ENCODE data around the gene CBLN4. TPM values are rescaled to one million over a fixed set of nuclear protein-coding genes. Genes with fewer than 3 reads are reported as not detected.

CBLN4 gene
- total and polyA plus RNA-seq, 9 of the 15 experiments (the other 6 are each of a cell fraction or from before 2014, with no cell fraction given) = not detected

DNA sequence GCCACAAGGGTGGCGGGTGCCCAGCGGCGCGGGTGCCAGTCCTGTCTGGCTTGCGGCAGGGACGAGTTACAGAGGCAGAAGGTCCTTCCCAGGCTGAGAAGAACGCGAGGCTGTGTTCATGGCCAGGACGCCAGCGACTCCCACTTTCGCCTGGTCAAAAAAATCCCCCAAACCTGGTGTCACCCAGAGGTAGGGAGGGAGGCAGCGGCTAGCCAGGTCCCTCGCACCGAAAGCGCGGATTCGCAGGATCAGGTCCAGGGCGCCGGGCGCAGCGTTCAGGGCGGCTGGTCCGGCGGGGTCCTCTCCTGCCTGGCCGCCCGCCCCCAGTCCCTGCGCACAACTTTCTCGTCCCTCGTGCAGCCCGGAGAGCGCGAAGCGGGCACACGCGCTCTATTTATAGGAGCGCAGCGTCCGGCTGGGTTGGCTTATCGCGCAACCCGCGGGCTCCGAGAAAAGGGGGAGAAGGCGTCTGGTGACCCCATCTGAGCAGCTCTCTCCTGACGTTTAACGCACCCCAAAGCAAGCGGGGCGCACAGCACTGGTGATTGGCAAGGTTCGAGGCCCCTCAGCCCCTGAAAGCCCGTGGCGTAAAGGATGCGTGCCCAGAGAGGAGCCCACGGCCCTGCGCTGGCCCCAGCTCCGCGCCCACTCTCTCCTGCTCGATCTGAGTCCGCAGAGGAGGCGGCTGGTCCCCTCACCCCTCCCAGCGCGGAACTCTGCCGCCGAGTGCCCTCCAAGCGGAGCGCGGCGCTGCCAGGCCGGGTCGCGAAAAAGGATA lies 519 bp downstream of the CBLN4 start:
- Histone ChIP-seq H3K27me3 (ENCODE audit: control insufficient read depth in 2 of 2, insufficient read depth in 2 of 2, low read length in 2 of 2) (no peaks in the 10 kb centered on the region), H3K4me2 (ENCODE audit: insufficient read depth, low read length) (no peak overlapping the region), H3K27ac (ENCODE audit: extremely low read depth, low read depth, low read length) (no peak overlapping the region), H3K4me1 (replicated peaks in 1 of 2; ENCODE audit: control insufficient read depth in 2 of 2, insufficient read depth in 2 of 2, low read length in 2 of 2) (no peaks in the 10 kb centered on the region), H4K20me1 (replicated peaks; ENCODE audit: control insufficient read depth, insufficient read depth, low read length) (no peaks in the 10 kb centered on the region), H3K9ac (ENCODE audit: insufficient read depth in 1 of 2, low read depth in 2 of 2, low read length in 2 of 2) (no peak overlapping the region), H3K9me1 (ENCODE audit: control insufficient read depth, insufficient read depth, low read length) (no peaks in the 10 kb centered on the region), H3K36me3 (ENCODE audit: control insufficient read depth, insufficient read depth, low read length) (no peaks in the 10 kb centered on the region), H3K79me2 (ENCODE audit: control insufficient read depth, insufficient read depth, low read length) (no peaks in the 10 kb centered on the region), H3K9me3 (replicated peaks; ENCODE audit: control insufficient read depth, insufficient read depth, low read depth, low read length) (no peaks in the 10 kb centered on the region), H2AFZ (ENCODE audit: low read depth, low read length) (no peak overlapping the region), H3K4me3 (no peak overlapping the region)
- DNase-seq (ENCODE audit: extremely low read depth in 1 of 4, low spot score in 3 of 4) (no peak), FAIRE-seq (no peak), ATAC-seq (no peak)
- ChIA-PET POLR2A (no interaction called here), CTCF (ENCODE audit: low intra/inter-chr PET ratio) (no interaction called here)
- WGBS (ENCODE audit: insufficient coverage, low coverage, missing lambda C conversion rate) = 22% methylated on average over 44 of the region's 70 CpGs
- no peak for TF ChIP-seq ZNF253 (CRISPR knock-in tag; conservative IDR thresholded peaks at IDR 0.05)
- TF ChIP-seq KAT2B (IDR thresholded peaks at IDR 0.05; ENCODE audit: low read depth, low read length) = no peak
- TF ChIP-seq CREB1 (IDR thresholded peaks at IDR 0.05) = no peak
- TF ChIP-seq CREB1 (CRISPR knock-in tag; IDR thresholded peaks at IDR 0.05) = no peak
- no peak for TF ChIP-seq MCM5 (IDR thresholded peaks at IDR 0.05; ENCODE audit: low read depth)
- no peak for TF ChIP-seq ZNF551 (CRISPR knock-in tag; IDR thresholded peaks at IDR 0.05)
- TF ChIP-seq ZNF3 (CRISPR knock-in tag; IDR thresholded peaks at IDR 0.05) = no peak
- TF ChIP-seq NUFIP1 (IDR thresholded peaks at IDR 0.05; ENCODE audit: partially characterized antibody) = no peak
- TF ChIP-seq HMG20A (CRISPR knock-in tag; conservative IDR thresholded peaks at IDR 0.05) = no peak
- TF ChIP-seq JUNB (CRISPR knock-in tag; conservative IDR thresholded peaks at IDR 0.05) = no peak
- no peak for TF ChIP-seq E2F6 (IDR thresholded peaks at IDR 0.05; ENCODE audit: borderline replicate concordance in 1 of 2, extremely low read depth in 1 of 2, insufficient read depth in 1 of 2, insufficient read length in 1 of 2, low read depth in 1 of 2, low read length in 1 of 2, poor library complexity in 1 of 2, severe bottlenecking in 1 of 2)
- TF ChIP-seq HNRNPH1 (optimal IDR thresholded peaks at IDR 0.05; ENCODE audit: low read depth, low read length) = no peak
- TF ChIP-seq ZNF696 (CRISPR knock-in tag; conservative IDR thresholded peaks at IDR 0.05) = no peak
- no peak for TF ChIP-seq RBM25 (IDR thresholded peaks at IDR 0.05; ENCODE audit: low read depth, low read length, severe bottlenecking)
- TF ChIP-seq CEBPZ (IDR thresholded peaks at IDR 0.05; ENCODE audit: borderline replicate concordance, low read depth, low read length) = no peak
- no peak for TF ChIP-seq JUND (IDR thresholded peaks at IDR 0.05; ENCODE audit: borderline replicate concordance, low read depth, low read length)
- TF ChIP-seq JUND (tag; IDR thresholded peaks at IDR 0.05; ENCODE audit: borderline replicate concordance, low read depth, low read length) = no peak
- no TSS peak for BruUV-seq (replicated peaks)
- in situ Hi-C loops (cut with MboI) (no loop called here), intact Hi-C loops (cut with micrococcal nuclease) (no loop called here)

Data from K562 (cell line).